IMR-90 (cell line): ENCODE measurements around the gene DHCR7. TPM values are rescaled to one million over a fixed set of nuclear protein-coding genes. Genes with fewer than 3 reads are reported as not detected.
A peak's percentile ranks its signal among the peaks of the same experiment; 100 is the strongest.

Experiments used
- ATAC-seq: fragments of 200-7000 bp; cut with Tn5 transposase; 2 replicates; pipeline ENCODE4 v1.9.1; 2020; ENCODE audit warnings: low read depth, mild to moderate bottlenecking, moderate library complexity
- BruUV-seq: library from RNA; stranded (reverse); fragments of 400-500 nt; replicated peaks from 2 replicates; lab custom pipeline; 2021; lab: Mats Ljungman, UMichigan
- CTCF ChIA-PET: fragments of 300-600 bp; formaldehyde crosslinking; extraction: SDS; loops from one replicate; lab custom pipeline; 2021; ENCODE audit warnings: antibody characterized with exemption; lab: Yijun Ruan, JAX
- POLR2A ChIA-PET: fragments of 300-600 bp; sonication (Branson Sonifier 250); formaldehyde crosslinking; loops from one replicate; lab custom pipeline; 2022; ENCODE audit warnings: antibody characterized with exemption; ENCODE audit not compliant: unreplicated experiment; lab: Charles Lee
- DNase-seq: peaks from one replicate; pipeline ENCODE4 v3.0.0; 2013
- H2AFZ ChIP-seq: replicated peaks from 2 replicates; pipeline ENCODE3; 2013; ENCODE audit warnings: low read length, mild to moderate bottlenecking; ENCODE audit not compliant: poor library complexity
- H2AK5ac ChIP-seq: 2 replicates; pipeline ENCODE4 v1.6.1; 2013; ENCODE audit warnings: low read depth, low read length, inconsistent platforms
- H2AK9ac ChIP-seq: replicated peaks from 2 replicates; pipeline ENCODE3; 2013; ENCODE audit warnings: mild to moderate bottlenecking, low read depth, low read length, moderate library complexity; ENCODE audit not compliant: poor library complexity
- H2BK120ac ChIP-seq: 2 replicates; pipeline ENCODE4 v1.6.1; 2013; ENCODE audit warnings: low read depth, low read length, inconsistent platforms
- H2BK15ac ChIP-seq: 3 replicates; pipeline ENCODE4 v1.6.1; 2013; ENCODE audit warnings: low read depth, low read length, inconsistent platforms
- H2BK20ac ChIP-seq: 2 replicates; pipeline ENCODE4 v1.6.1; 2013; ENCODE audit warnings: low read depth, mild to moderate bottlenecking, inconsistent platforms, low read length, moderate library complexity
- H2BK5ac ChIP-seq: 2 replicates; pipeline ENCODE4 v1.6.1; 2013; ENCODE audit warnings: mild to moderate bottlenecking, low read depth, low read length, inconsistent platforms; ENCODE audit not compliant: poor library complexity, severe bottlenecking
- H3K14ac ChIP-seq: replicated peaks from 2 replicates; pipeline ENCODE4 v1.6.1; 2013; ENCODE audit warnings: low read depth, low read length, inconsistent platforms
- H3K18ac ChIP-seq: 2 replicates; pipeline ENCODE4 v1.6.1; 2013; ENCODE audit warnings: low read depth, low read length, control low read depth
- H3K23ac ChIP-seq: 2 replicates; pipeline ENCODE4 v1.6.1; 2013; ENCODE audit warnings: low read depth, low read length, inconsistent platforms
- H3K27ac ChIP-seq: 2 replicates; pipeline ENCODE4 v1.5.1; 2013; ENCODE audit warnings: mild to moderate bottlenecking, control low read depth, low read length; ENCODE audit not compliant: insufficient read depth
- H3K27me3 ChIP-seq: 2 replicates; pipeline ENCODE4 v1.6.1; 2013; ENCODE audit warnings: low read length; ENCODE audit not compliant: control insufficient read depth, insufficient read depth
- H3K36me3 ChIP-seq: 2 replicates; pipeline ENCODE4 v1.6.1; 2013; ENCODE audit warnings: low read length, mixed read lengths; ENCODE audit not compliant: control insufficient read depth, insufficient read depth
- H3K4ac ChIP-seq: 2 replicates; pipeline ENCODE4 v1.6.1; 2013; ENCODE audit warnings: low read depth, low read length, inconsistent platforms
- H3K4me1 ChIP-seq: 2 replicates; pipeline ENCODE4 v1.6.1; 2013; ENCODE audit warnings: low read length, mixed read lengths; ENCODE audit not compliant: control insufficient read depth, insufficient read depth
- H3K4me2 ChIP-seq: 2 replicates; pipeline ENCODE4 v1.6.1; 2013; ENCODE audit warnings: low read depth, mild to moderate bottlenecking, control low read depth, low read length, moderate library complexity
- H3K4me3 ChIP-seq: 2 replicates; pipeline ENCODE4 v1.5.1; 2013; ENCODE audit warnings: low read depth, mild to moderate bottlenecking, control low read depth, low read length, moderate library complexity; ENCODE audit not compliant: insufficient read depth
- H3K56ac ChIP-seq: 2 replicates; pipeline ENCODE4 v1.6.1; 2013; ENCODE audit warnings: low read length, inconsistent platforms; ENCODE audit not compliant: insufficient read depth; ENCODE audit errors: extremely low read depth
- H3K79me1 ChIP-seq, 2 experiments: 2 replicates each; pipeline ENCODE4 v1.6.1; 2013; ENCODE audit warnings: low read length in 2 of 2, inconsistent platforms in 1 of 2, low read depth in 1 of 2
- H3K9ac ChIP-seq: 2 replicates; pipeline ENCODE4 v1.6.1; 2013; ENCODE audit warnings: low read depth, low read length, control low read depth
- H3K9me1 ChIP-seq: 2 replicates; pipeline ENCODE4 v1.6.1; 2013; ENCODE audit warnings: low read length, inconsistent platforms; ENCODE audit not compliant: insufficient read depth
- H3K9me3 ChIP-seq: 2 replicates; pipeline ENCODE4 v1.6.1; 2013; ENCODE audit warnings: low read length; ENCODE audit not compliant: control insufficient read depth, insufficient read depth
- H4K20me1 ChIP-seq: 2 replicates; pipeline ENCODE4 v1.6.1; 2013; ENCODE audit warnings: low read length, inconsistent platforms; ENCODE audit not compliant: insufficient read depth
- H4K5ac ChIP-seq: 2 replicates; pipeline ENCODE4 v1.6.1; 2013; ENCODE audit warnings: mild to moderate bottlenecking, low read depth, low read length, control low read depth
- H4K8ac ChIP-seq, 2 experiments: 2 replicates each; pipeline ENCODE4 v1.6.1; 2013; ENCODE audit warnings: low read depth in 2 of 2, low read length in 2 of 2, control low read depth in 1 of 2, inconsistent platforms in 1 of 2
- H4K91ac ChIP-seq: 2 replicates; pipeline ENCODE4 v1.6.1; 2013; ENCODE audit warnings: low read depth, low read length, inconsistent platforms; ENCODE audit not compliant: insufficient read depth
- BHLHE40 ChIP-seq: fragments of 150-350 bp; IDR thresholded peaks from 2 replicates; pipeline ENCODE4 v1.6.1; 2016; ENCODE audit warnings: mild to moderate bottlenecking, low read depth, low read length
- CHD1 ChIP-seq: IDR thresholded peaks from 2 replicates; pipeline ENCODE4 v1.6.1; 2012; ENCODE audit warnings: low read depth, low read length, improper control_type of control experiment
- FOS ChIP-seq: fragments of 150-350 bp; IDR thresholded peaks from 2 replicates; pipeline ENCODE4 v1.6.1; 2016; ENCODE audit warnings: low read depth, low read length
- MAZ ChIP-seq: IDR thresholded peaks from 2 replicates; pipeline ENCODE4 v1.6.1; 2012; ENCODE audit warnings: low read depth, mild to moderate bottlenecking, low read length, improper control_type of control experiment, moderate library complexity, borderline replicate concordance
- MXI1 ChIP-seq: IDR thresholded peaks from 2 replicates; pipeline ENCODE4 v1.6.1; 2012; ENCODE audit warnings: low read depth, mild to moderate bottlenecking, low read length, moderate library complexity, borderline replicate concordance
- NFE2L2 ChIP-seq: fragments of 150-350 bp; IDR thresholded peaks from 2 replicates; pipeline ENCODE4 v1.6.1; 2016; ENCODE audit warnings: low read depth, mild to moderate bottlenecking, low read length
- POLR2A ChIP-seq: IDR thresholded peaks from 2 replicates; pipeline ENCODE4 v1.6.1; 2012; ENCODE audit warnings: mild to moderate bottlenecking, low read depth, low read length
- RFX5 ChIP-seq: IDR thresholded peaks from 2 replicates; pipeline ENCODE4 v1.8.0; 2012; ENCODE audit warnings: low read depth, mild to moderate bottlenecking, low read length, moderate library complexity
- WGBS, 2 experiments: methylation state at CpG; one replicate each; pipeline versions ENCODE4 v1.1.5 to v1.1.7; 2013; ENCODE audit warnings: missing lambda C conversion rate in 2 of 2; ENCODE audit not compliant: insufficient read length in 1 of 2; ENCODE audit errors: extremely low coverage in 2 of 2; 5-methylcytosine and 5-hydroxymethylcytosine counted together
- dilution Hi-C: fragments of 300-500 bp; cut with HindIII; formaldehyde crosslinking; loops from one replicate; pipeline ENCODE4 v1.14.3; 2018; ENCODE audit warnings: low sequenced_read_pairs; ENCODE audit not compliant: unreplicated experiment
- in situ Hi-C: fragments of 300-500 bp; cut with MboI; formaldehyde crosslinking; loops from 3 replicates; pipeline ENCODE4 v1.14.3; 2019; ENCODE audit warnings: low sequenced_read_pairs, inconsistent platforms, mixed read lengths
- intact Hi-C: fragments of 100-400 bp; cut with micrococcal nuclease; formaldehyde crosslinking; loops from 2 replicates; pipeline ENCODE4 v1.10.0; 2022
- polyA plus RNA-seq, 3 experiments: library from polyadenylated mRNA; depleted of rRNA; stranded (reverse); fragments of >200 nt; gene quantifications; 2 replicates each; pipeline ENCODE4 v1.2.3, GENCODE V29; 2012; ENCODE audit warnings: low replicate concordance in 1 of 3
- total RNA-seq: library from RNA; depleted of rRNA; stranded (reverse); fragments of >200 nt; gene quantifications from 2 replicates; pipeline ENCODE4 v1.2.3, GENCODE V29; 2012

The DHCR7 gene
- total and polyA plus RNA-seq, 2 of the 4 experiments (the other 2 are of a cell fraction) = 22.0 to 43.3 TPM

- Histone ChIP-seq H4K8ac (no peak overlapping the region), H2AK9ac (peak overlapping the region; percentile 16), H3K23ac (no peak overlapping the region), H2BK120ac (no peak overlapping the region), H4K91ac (no peak overlapping the region), H4K20me1 (no peaks in the 10 kb centered on the region), H3K9ac (no peak overlapping the region), H2BK20ac (no peak overlapping the region), H3K14ac (no peak overlapping the region), H2AK5ac (no peak overlapping the region), H3K18ac (no peak overlapping the region), H2AFZ (no peak overlapping the region), H3K56ac (no peak overlapping the region), H3K4me3 (no peak overlapping the region), H3K4me2 (no peak overlapping the region), H3K27me3 (no peaks in the 10 kb centered on the region), H3K9me3 (no peaks in the 10 kb centered on the region), H3K4me1 (no peaks in the 10 kb centered on the region), H2BK5ac (no peak overlapping the region), H3K9me1 (peaks cover 4% of the 10 kb centered on the region; the same call in 1 of the 2 replicates), H4K5ac (no peak overlapping the region), H2BK15ac (no peak overlapping the region), H3K79me1 (no peaks in the 10 kb centered on the region), H3K36me3 (peaks cover 67% of the 10 kb centered on the region), H3K27ac (no peak overlapping the region), H3K4ac (no peak overlapping the region)
- in situ Hi-C loops (no loop called here), dilution Hi-C loops (no loop called here), intact Hi-C loops (no loop called here)
- no peak for TF ChIP-seq BHLHE40
- TF ChIP-seq POLR2A = no peak
- TF ChIP-seq CHD1 = no peak
- no peak for TF ChIP-seq NFE2L2
- no peak for TF ChIP-seq RFX5
- no peak for TF ChIP-seq FOS
- no peak for TF ChIP-seq MXI1
- no peak for TF ChIP-seq MAZ
- WGBS, 2 experiments = 96% methylated on average over 21 of the region's 33 CpGs; no CpG with 5 or more reads in 1 of the 2 experiments
- DNase-seq (no peak), ATAC-seq (no peak)
- ChIA-PET POLR2A (no interaction called here), CTCF (no interaction called here)
- BruUV-seq = no TSS peak
Measured at GRCh38 chr11:71472941-71473792, 25.0 kb upstream of the DHCR7 start.
